ENCODE data around the gene ZBTB26.

Gene ZBTB26

GRCh38 chr9:122951056-122951455 is 19.7 kb upstream of the ZBTB26 start:
- in situ Hi-C loops (cut with MboI; ENCODE audit: low sequenced_read_pairs, unreplicated experiment): no loop called here
- TF ChIP-seq CTCF (IDR thresholded peaks at IDR 0.05; ENCODE audit: borderline replicate concordance, control extremely low read depth, extremely low read depth, insufficient read depth, missing control alignments): no peak
- DNase-seq (ENCODE audit: low spot score): peak; percentile 17

DNA sequence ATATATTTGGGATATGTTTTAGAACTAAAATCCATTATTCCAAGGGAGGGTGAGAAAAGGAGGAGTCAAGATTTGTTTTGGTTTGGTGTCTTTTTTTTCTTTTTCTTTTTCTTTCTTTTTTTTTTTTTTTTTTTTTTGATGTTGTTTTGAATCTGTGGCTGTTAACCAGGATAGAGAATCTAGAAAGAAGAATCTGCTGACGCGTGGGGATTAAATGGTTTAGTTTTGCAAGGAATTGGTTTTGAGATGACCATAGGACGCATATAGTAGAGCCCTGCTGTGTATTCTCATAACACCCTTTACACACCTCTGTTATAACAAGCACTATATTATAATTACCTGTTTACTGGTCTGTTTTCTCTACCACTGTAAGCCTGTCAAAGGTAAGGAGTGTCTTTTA is 19.0 kb upstream of the ZBTB26 start:
- in situ Hi-C loops (cut with MboI; ENCODE audit: low sequenced_read_pairs, unreplicated experiment): no loop called here
- TF ChIP-seq CTCF (IDR thresholded peaks at IDR 0.05; ENCODE audit: borderline replicate concordance, control extremely low read depth, extremely low read depth, insufficient read depth, missing control alignments): no peak
- no peak for DNase-seq (ENCODE audit: low spot score)

- TF ChIP-seq CTCF (IDR thresholded peaks at IDR 0.05; ENCODE audit: borderline replicate concordance, control extremely low read depth, extremely low read depth, insufficient read depth, missing control alignments): no peak
- DNase-seq (ENCODE audit: low spot score): no peak
- in situ Hi-C loops (cut with MboI; ENCODE audit: low sequenced_read_pairs, unreplicated experiment): no loop called here
These were observed 18.4 kb upstream of the ZBTB26 start for GRCh38 chr9:122949696-122950095.

DNA sequence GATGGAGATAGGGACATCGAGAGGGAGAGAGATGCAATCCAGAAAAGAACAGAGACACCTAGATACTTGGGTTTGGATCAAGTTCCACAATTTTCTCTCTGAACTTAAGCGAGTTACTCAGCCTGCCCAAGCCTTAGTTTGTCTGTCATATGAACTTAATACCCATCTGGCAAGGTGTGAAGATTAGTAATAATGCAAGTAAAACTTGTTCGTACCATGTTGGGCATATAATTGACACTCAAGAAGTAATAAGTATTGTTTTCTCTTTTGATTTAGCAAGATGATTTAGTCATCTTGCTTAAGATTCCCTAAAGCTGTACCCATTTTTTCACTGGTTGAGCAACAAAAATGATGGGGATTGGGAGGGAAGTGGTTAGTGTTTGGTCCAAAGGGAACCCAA is 17.0 kb upstream of the ZBTB26 start:
- TF ChIP-seq CTCF (IDR thresholded peaks at IDR 0.05; ENCODE audit: borderline replicate concordance, control extremely low read depth, extremely low read depth, insufficient read depth, missing control alignments): no peak
- in situ Hi-C loops (cut with MboI; ENCODE audit: low sequenced_read_pairs, unreplicated experiment): no loop called here
- no peak for DNase-seq (ENCODE audit: low spot score)

GRCh38 chr9:122946461-122947005 is 15.2 kb upstream of the ZBTB26 start:
- no peak for TF ChIP-seq CTCF (IDR thresholded peaks at IDR 0.05; ENCODE audit: borderline replicate concordance, control extremely low read depth, extremely low read depth, insufficient read depth, missing control alignments)
- no peak for DNase-seq (ENCODE audit: low spot score)
- in situ Hi-C loops (cut with MboI; ENCODE audit: low sequenced_read_pairs, unreplicated experiment): no loop called here

DNA sequence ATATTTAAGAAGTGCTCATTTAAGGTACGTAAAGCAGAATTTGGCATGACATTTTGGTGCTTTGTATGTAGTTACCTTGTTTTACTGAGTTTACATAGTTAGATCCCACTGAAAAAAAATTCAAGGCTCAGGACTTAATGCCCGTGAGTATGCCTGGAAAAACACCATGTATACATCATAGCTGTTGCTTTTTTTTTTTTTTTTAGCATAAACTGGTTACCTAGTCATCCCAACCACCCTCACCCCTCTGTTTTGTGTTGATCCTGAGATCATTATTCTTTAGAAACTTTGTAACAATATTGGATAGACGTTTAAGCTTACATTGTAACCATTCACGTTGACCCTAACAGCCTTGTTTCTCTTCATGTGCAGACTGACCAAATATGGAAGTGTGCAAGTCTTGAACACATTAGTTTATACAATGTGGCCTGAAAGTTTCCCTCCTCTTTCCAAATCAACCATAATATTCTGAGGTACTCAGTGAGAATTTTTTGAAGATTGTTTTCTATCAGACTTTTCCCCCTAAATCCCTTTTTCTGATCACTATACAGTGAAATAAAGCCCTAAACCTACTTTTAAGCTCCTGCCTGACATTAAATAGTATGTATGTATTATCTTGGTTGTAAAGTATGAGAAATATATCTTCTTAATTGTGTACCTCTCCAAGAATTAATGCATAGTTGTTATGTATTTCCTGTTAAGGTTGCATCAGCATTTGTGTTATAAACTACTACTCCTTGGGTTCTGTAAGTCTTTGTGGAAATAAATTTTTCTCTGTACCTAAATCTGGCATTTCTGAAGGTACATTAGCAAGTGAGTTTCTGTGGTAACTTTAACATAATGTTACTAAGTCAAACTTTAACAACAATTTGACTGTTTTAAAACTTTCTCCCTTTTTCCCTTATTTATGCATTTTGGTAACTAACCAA is 13.9 kb upstream of the ZBTB26 start:
- TF ChIP-seq CTCF (IDR thresholded peaks at IDR 0.05; ENCODE audit: borderline replicate concordance, control extremely low read depth, extremely low read depth, insufficient read depth, missing control alignments): no peak
- in situ Hi-C loops (cut with MboI; ENCODE audit: low sequenced_read_pairs, unreplicated experiment): no loop called here
- DNase-seq (ENCODE audit: low spot score): no peak
